Activated CD4-positive, alpha-beta T cell treated with anti-CD3 and anti-CD28 coated beads for 24 hours (primary cell): ENCODE data around the gene OSBPL8.
A peak's percentile ranks its signal among the peaks of the same experiment; 100 is the strongest.

ENCODE experiments used
- DNase-seq, 2 donors: peaks; one replicate each; pipeline ENCODE4 v3.0.0-alpha.2; 2020; ENCODE audit warnings: low read depth in 2 of 2

The OSBPL8 gene

DNA sequence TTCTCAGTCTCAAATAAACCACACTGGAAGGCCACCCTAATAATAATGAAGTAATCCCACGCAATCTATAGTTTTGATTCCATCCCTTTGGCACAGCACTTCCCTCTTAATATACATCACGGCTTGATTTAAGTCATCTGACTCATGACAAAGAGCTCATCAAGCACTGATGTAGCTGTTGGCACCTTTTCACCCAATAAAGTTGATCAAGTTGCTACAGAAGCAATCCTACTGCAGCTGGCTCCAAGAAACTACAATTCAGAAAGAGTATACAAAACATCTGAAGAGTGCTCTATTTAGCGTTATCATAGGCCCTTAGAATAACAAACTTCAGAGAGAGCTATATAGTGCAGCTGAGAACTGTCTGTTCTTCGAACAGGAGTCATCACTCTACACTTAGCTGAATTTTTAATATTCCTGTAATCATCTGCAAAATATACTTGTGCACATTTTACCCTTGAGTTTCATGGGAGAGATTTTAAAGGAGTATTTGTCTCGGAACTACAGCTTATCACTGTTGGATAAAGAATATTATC lies 94.9 kb downstream of the OSBPL8 start:
- DNase-seq: no peak

GRCh38 chr12:76462668-76463224 lies 96.8 kb downstream of the OSBPL8 start:
- no peak for DNase-seq

DNA sequence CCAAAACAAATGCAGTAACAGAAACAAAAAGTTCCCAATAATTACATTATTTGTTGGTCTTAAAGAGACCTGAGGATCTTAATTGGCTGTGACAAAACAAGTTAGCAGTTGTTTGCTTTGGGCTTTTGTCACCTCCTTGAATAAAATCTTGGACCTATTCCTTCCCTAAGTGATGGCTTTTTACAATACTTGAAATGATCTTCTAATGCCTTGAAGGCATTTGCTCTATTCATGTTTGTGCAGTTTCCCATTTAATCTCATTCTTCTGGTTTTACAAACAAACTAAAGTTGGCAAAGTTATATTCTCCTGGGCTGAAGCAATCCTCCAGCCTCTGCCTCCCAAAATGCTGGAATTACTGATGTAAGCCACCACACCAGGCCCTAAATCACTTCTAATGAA lies 98.8 kb downstream of the OSBPL8 start:
- no peak for DNase-seq

GRCh38 chr12:76457818-76458217 lies 101.8 kb downstream of the OSBPL8 start:
- DNase-seq: no peak

DNA sequence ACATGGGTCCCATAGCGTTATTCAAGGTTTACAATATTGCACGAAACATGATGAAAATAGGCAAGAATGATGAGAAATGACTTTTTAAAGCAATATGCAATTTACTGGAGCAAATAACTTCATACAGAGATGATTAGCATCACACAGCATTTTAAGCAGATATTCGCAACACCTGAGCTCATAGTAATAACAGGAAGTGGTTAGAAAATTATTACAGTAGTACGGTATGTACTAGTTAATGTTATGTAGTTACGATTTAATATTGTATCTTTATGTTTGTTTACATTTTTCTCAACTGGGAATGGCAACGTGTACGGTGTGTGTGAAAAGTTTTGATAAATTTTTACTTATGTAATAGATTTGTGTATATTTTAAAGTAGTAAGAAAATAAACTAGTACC lies 102.6 kb downstream of the OSBPL8 start:
- DNase-seq: no peak

DNA sequence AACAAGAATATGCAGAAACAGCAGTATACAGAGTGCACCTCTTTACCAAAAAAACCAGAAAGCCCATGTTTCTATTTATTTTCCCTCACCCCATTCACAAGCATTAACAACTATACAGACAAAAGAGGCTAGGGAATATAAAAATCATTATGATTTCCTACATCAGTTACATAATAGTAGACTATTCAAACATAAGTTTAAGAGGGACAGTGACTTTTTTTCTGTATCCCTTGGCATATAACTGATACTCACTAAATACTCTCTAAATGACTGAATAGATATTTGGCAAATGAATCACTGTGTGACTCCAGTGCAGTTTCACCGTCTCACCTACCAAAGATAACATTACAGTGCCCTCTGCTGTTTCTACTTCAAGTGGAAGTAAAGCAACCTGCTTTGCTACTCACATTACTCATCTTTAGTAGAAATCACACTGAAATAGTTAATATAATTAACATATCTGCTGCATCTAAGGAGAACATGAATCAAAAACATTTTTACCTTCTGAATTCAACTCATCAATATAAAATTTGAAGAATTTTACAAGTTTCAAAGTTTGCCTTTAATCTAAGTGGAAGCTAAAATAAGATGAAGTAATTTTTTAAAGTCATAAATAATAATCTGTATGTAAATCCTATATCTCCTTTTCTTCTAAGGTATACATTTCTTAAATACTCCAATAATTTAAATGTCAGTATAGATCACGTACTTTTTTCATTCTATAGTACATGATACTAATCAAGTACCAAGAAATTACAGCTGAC lies 103.8 kb downstream of the OSBPL8 start:
- DNase-seq: peak in 1 of 2 donors; percentile 29

DNA sequence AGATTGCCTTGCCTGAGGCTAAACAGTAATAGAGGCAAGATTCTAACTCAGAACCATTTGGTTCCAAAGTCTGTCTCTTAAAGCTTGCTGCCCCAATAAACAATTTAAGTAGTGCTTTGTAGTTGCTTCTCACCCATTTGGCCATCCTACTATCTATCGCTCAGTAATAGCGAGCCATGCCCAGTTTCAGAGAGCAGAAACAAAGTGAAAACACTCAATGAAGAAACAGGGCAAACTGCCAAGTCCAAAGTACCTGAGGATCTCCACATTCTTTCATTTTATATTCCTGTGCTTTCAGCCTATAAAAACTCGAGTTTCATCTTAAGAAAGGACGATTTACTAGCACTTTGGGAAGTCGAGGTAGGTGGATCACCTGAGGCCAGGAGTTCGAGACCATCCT lies 108.0 kb downstream of the OSBPL8 start:
- no peak for DNase-seq

- DNase-seq: no peak
These were observed 108.9 kb downstream of the OSBPL8 start for GRCh38 chr12:76450690-76451089.

DNA sequence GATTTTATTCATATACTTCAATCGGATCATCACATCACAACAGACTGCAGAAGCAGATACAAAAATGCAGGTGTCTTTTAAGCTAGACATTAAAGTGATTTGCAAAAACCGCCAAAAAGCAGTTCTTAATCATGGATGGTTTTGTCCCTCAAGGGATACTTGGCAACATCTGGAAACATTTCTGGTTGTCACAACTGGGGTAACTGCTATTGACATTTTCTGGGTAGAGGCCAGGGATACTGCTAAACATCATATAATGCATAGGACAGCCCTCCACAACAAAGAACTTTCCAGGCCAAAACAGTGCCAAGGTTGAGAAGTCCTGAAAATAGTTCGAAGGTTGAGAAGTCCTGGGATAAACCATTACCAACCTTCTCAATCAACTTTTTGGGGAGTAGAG lies 109.6 kb downstream of the OSBPL8 start:
- no peak for DNase-seq

- DNase-seq: no peak
These were observed 110.0 kb downstream of the OSBPL8 start for GRCh38 chr12:76449583-76449982.

DNA sequence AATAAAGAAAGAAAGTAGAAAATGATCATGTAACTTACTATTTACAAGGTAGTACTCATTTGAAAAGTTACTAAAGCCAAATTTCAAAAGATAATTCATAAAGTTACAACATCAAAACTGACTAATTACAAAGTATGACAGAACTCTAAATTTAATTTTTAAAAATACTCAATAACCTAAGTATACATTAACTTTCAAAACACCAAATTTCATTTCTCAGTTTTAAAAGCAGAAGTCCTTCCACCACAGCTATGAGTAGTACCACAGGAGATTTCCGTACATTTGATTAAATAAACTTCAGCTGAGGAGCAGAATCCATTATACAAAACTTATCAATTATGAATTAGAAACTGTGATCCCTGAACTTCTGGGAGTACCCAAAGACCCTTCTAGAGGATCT lies 110.6 kb downstream of the OSBPL8 start:
- DNase-seq: no peak

DNA sequence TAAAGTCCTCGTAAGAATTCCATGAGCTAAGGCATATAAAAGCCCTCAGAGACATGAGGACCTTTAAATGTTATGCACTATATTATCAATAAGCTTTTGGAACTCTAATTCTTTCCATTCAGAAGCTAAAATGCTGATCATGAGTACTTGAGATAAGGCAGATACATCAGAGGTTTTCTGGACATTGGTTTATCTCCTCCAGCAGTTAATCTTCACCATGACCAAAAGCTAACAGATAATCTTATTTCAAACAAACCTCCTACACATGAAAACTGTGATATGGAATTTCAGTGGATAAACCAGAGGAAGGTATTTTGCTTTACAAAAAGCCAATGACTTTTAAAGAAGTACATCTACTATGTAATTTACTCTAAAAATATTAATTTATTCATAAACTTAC lies 113.5 kb downstream of the OSBPL8 start:
- DNase-seq: no peak

GRCh38 chr12:76445462-76445861 lies 114.1 kb downstream of the OSBPL8 start:
- DNase-seq: no peak

GRCh38 chr12:76444408-76444984 lies 115.1 kb downstream of the OSBPL8 start:
- DNase-seq: no peak

GRCh38 chr12:76441016-76441415 lies 118.6 kb downstream of the OSBPL8 start:
- DNase-seq: no peak

- no peak for DNase-seq
These were observed 126.8 kb downstream of the OSBPL8 start for GRCh38 chr12:76432733-76433132.

DNA sequence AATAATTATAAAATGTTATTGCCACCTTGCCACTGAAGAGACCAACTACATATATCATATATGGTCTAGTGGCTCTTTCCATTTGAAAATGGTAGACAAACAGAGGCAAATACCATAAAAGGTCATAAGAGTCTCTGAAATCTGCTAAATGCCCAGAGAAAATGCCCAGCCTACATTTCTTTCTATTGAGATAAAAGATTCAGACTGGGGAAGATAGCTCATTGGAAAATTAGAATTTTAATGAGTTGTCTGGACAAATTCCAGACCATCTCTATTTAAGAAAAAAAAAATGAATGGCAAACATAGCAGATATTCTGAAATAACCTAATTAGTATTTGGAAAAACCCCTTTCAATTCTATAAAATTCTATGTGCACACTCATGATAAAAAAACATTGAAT lies 131.5 kb downstream of the OSBPL8 start:
- no peak for DNase-seq

DNA sequence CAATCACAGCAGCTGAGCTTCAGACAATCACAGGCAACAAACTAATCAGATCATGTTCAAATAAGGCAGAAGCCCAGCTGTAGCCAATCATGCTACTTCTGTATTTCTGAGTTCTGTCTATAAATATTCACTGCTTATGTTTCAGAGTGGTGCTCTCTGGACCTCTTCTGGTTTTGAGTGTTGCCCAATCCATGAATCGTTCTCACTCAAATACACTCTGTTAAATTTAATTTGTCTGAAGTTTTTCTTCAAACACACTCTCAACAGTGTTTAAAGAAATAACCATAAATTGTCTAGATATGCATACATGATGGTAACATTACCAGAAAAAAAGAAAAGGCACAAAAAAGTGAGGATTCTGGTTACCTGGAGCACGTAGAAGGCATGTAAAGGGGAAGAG lies 133.4 kb downstream of the OSBPL8 start:
- no peak for DNase-seq

GRCh38 chr12:76424941-76425340 lies 134.6 kb downstream of the OSBPL8 start:
- DNase-seq: no peak

GRCh38 chr12:76422543-76423438 lies 136.8 kb downstream of the OSBPL8 start:
- no peak for DNase-seq

- DNase-seq: no peak
These were observed 137.4 kb downstream of the OSBPL8 start for GRCh38 chr12:76422154-76422542.

GRCh38 chr12:76421046-76421445 lies 138.5 kb downstream of the OSBPL8 start:
- DNase-seq: no peak
